ENCODE results near the gene EEPD1. TPM values are rescaled to one million over a fixed set of nuclear protein-coding genes. Genes with fewer than 3 reads are reported as not detected.

The EEPD1 gene
- total RNA-seq, 2 donors from 2014 or later = 21.9 to 30.1 TPM

GRCh38 chr7:36149694-36150452 lies 3.2 kb upstream of the EEPD1 start:
- Histone ChIP-seq H3K9me3 (no peaks in the 10 kb centered on the region), H3K27ac (no peak overlapping the region), H3K27me3 (replicated peaks; ENCODE audit: insufficient read depth) (no peaks in the 10 kb centered on the region), H3K4me1 (replicated peaks) (no peaks in the 10 kb centered on the region), H3K4me3 (no peak overlapping the region), H3K36me3 (no peaks in the 10 kb centered on the region)
- WGBS = 76% methylated on average over 8 of the region's 8 CpGs
- intact Hi-C loops (cut with DNase I) = loop anchor here (5.0 kb wide), 4 partner anchors 57 to 348 kb away; partner anchors contain the start of gene SEPTIN7
- TF ChIP-seq CTCF (IDR thresholded peaks at IDR 0.05) (no peak), POLR2A (IDR thresholded peaks at IDR 0.05) (no peak), POLR2AphosphoS5 (IDR thresholded peaks at IDR 0.05) (no peak)
- no peak for DNase-seq (ENCODE audit: low spot score)

- TF ChIP-seq POLR2AphosphoS5 (IDR thresholded peaks at IDR 0.05) (no peak), CTCF (IDR thresholded peaks at IDR 0.05) (no peak), POLR2A (IDR thresholded peaks at IDR 0.05) (no peak)
- no peaks in the 10 kb centered on the region for H3K36me3 ChIP-seq
- WGBS = 37% methylated on average over 26 of the region's 30 CpGs
- DNase-seq (ENCODE audit: low spot score) = no peak
- H3K27ac ChIP-seq = peak overlapping the region; percentile 83 to 84
- H3K27me3 ChIP-seq (replicated peaks; ENCODE audit: insufficient read depth) = no peaks in the 10 kb centered on the region
- peak overlapping the region; percentile 61 to 77 for H3K4me3 ChIP-seq
- H3K4me1 ChIP-seq (replicated peaks) = peaks cover 4% of the 10 kb centered on the region
- no peaks in the 10 kb centered on the region for H3K9me3 ChIP-seq
- intact Hi-C loops (cut with DNase I) = loop anchor here (1.0 to 5.0 kb wide), 6 partner anchors 23 to 350 kb away; partner anchors contain the start of gene SEPTIN7
Measured at GRCh38 chr7:36151921-36152755, 916 bp upstream of the EEPD1 start.

- Histone ChIP-seq H3K27ac (peak overlapping the region; percentile 83 to 84), H3K4me1 (replicated peaks) (peaks cover 8% of the 10 kb centered on the region), H3K4me3 (peak overlapping the region; percentile 61 to 77), H3K27me3 (replicated peaks; ENCODE audit: insufficient read depth) (no peaks in the 10 kb centered on the region), H3K36me3 (no peaks in the 10 kb centered on the region), H3K9me3 (no peaks in the 10 kb centered on the region)
- TF ChIP-seq POLR2A (IDR thresholded peaks at IDR 0.05) = no peak
- no peak for TF ChIP-seq CTCF (IDR thresholded peaks at IDR 0.05)
- TF ChIP-seq POLR2AphosphoS5 (IDR thresholded peaks at IDR 0.05) = no peak
- 1% methylated on average over 32 of the region's 32 CpGs for WGBS
- DNase-seq (ENCODE audit: low spot score) = peak; percentile 19
- intact Hi-C loops (cut with DNase I) = loop anchor here (2.0 to 5.0 kb wide), 5 partner anchors 54 to 351 kb away; partner anchors contain the start of gene SEPTIN7
Measured at GRCh38 chr7:36153571-36154097, 580 bp downstream of the EEPD1 start.

GRCh38 chr7:36154255-36155212 lies 1.5 kb downstream of the EEPD1 start:
- intact Hi-C loops (cut with DNase I) = loop anchor here (5.0 kb wide), 5 partner anchors 53 to 352 kb away; partner anchors contain the start of gene SEPTIN7
- no peak for DNase-seq (ENCODE audit: low spot score)
- Histone ChIP-seq H3K9me3 (no peaks in the 10 kb centered on the region), H3K4me1 (replicated peaks) (peaks cover 8% of the 10 kb centered on the region), H3K27me3 (replicated peaks; ENCODE audit: insufficient read depth) (no peaks in the 10 kb centered on the region), H3K4me3 (peak overlapping the region; percentile 61 to 77), H3K36me3 (no peaks in the 10 kb centered on the region), H3K27ac (peak overlapping the region; percentile 83 to 84)
- 52% methylated on average over 40 of the region's 44 CpGs for WGBS
- TF ChIP-seq CTCF (IDR thresholded peaks at IDR 0.05) = no peak
- TF ChIP-seq POLR2AphosphoS5 (IDR thresholded peaks at IDR 0.05) = no peak
- TF ChIP-seq POLR2A (IDR thresholded peaks at IDR 0.05) = no peak
